Activated naive CD4-positive, alpha-beta T cell treated with anti-CD3 and anti-CD28 coated beads, Interleukin-2, amount 50 U/mL, for 72 hours (primary cell): ENCODE data around the gene ERCC1. TPM values are rescaled to one million over a fixed set of nuclear protein-coding genes. Genes with fewer than 3 reads are reported as not detected.

Experiments used
- ATAC-seq, 2 donors: fragments of 150-1000 bp; cut with Tn5 transposase; 2 replicates each; pipeline ENCODE4 v1.10.0; 2021; ENCODE audit warnings: mild to moderate bottlenecking in 2 of 2, moderate library complexity in 2 of 2
- DNase-seq, 2 donors: peaks; one replicate each; pipeline ENCODE4 v3.0.0; 2021 to 2022; ENCODE audit warnings: low spot score in 2 of 2
- H3K27ac Mint-ChIP-seq, 2 donors: one replicate each; pipeline ENCODE4 v1.8.0; 2022; ENCODE audit warnings: mild to moderate bottlenecking in 2 of 2, mixed read lengths in 2 of 2
- H3K36me3 Mint-ChIP-seq, 2 donors: one replicate each; pipeline ENCODE4 v1.8.0; 2022; ENCODE audit warnings: mixed read lengths in 2 of 2
- H3K9me3 Mint-ChIP-seq, 2 donors: one replicate each; pipeline ENCODE4 v1.8.0; 2022; ENCODE audit warnings: mixed read lengths in 2 of 2
- total RNA-seq, 2 donors: library from RNA; stranded (reverse); gene quantifications; one replicate each; pipeline ENCODE4 v1.2.3, GENCODE V29; 2022

ERCC1 gene
- 10 to 100 TPM in 1 of 2 donors, 1 to 10 TPM in 1; 9.7 to 60.7 TPM for total RNA-seq

DNA sequence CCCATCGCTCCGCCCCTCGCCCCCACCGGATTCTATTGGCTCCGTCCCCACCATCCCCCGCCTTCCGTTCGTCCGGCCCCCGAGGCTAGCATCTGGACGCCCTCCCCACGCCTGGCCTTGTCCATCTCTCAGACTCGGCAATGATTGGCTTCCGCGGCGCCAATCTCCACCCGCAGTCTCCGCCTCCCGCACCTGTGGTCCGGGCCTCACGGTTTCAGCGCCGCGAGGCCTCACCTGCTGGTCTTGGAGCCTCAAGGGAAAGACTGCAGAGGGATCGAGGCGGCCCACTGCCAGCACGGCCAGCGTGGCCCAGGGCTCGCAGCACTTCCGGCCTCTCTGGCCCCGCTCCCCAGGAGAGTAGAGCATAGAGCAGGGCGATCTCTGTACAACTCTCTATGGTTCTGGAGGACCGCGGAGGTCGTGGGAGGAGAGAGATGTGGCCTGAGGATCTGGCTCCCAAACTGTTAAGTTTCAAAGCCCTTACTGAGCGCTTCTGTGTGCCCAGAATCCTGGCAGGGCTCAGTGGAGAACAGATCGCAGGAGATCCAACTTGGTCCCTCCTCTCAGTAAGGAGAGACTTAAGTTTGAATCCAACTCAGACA, at the start of gene ERCC1:
Gene ERCC1, minus strand, starts transcription at position 329 of the 602 bp plus-strand sequence. CDS start 543 bp downstream, outside the sequence.
- H3K27ac Mint-ChIP-seq = peak within 1 kb of the TSS; percentile 87 to 98
- DNase-seq = peak; percentile 83 to 88
- no peaks in the 10 kb centered on the region for H3K9me3 Mint-ChIP-seq
- peak; percentile 62 to 78 for ATAC-seq
- H3K36me3 Mint-ChIP-seq = peaks cover 0 to 14% of the 10 kb centered on the region in 2 donors

DNA sequence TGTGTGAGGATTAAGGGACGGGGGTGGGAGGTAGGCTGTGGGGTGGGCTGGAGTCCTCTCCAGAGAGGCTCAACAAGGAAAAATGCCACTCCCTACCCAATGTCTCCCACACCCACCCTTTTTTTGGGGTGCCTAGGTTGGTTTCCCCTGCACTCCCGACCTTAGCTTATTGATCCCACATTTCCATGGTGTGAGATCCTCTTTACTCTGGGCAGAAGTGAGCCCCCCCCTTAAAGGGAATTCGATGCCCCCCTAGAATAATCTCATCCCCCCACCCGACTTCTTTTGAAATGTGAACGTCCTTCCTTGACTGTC, 49.6 kb upstream of the ERCC1 start:
- ATAC-seq = no peak
- peak overlapping the region; percentile 96 for H3K27ac Mint-ChIP-seq
- peaks cover 0 to 9% of the 10 kb centered on the region in 2 donors for H3K36me3 Mint-ChIP-seq
- no peak for DNase-seq
- no peaks in the 10 kb centered on the region for H3K9me3 Mint-ChIP-seq

DNA sequence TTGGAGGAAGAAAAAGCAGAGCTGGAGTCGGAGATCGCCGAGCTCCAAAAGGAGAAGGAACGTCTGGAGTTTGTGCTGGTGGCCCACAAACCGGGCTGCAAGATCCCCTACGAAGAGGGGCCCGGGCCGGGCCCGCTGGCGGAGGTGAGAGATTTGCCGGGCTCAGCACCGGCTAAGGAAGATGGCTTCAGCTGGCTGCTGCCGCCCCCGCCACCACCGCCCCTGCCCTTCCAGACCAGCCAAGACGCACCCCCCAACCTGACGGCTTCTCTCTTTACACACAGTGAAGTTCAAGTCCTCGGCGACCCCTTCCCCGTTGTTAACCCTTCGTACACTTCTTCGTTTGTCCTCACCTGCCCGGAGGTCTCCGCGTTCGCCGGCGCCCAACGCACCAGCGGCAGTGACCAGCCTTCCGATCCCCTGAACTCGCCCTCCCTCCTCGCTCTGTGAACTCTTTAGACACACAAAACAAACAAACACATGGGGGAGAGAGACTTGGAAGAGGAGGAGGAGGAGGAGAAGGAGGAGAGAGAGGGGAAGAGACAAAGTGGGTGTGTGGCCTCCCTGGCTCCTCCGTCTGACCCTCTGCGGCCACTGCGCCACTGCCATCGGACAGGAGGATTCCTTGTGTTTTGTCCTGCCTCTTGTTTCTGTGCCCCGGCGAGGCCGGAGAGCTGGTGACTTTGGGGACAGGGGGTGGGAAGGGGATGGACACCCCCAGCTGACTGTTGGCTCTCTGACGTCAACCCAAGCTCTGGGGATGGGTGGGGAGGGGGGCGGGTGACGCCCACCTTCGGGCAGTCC, 49.0 kb upstream of the ERCC1 start:
- H3K27ac Mint-ChIP-seq = peak overlapping the region; percentile 90 to 96
- H3K36me3 Mint-ChIP-seq = peaks cover 0 to 9% of the 10 kb centered on the region in 2 donors
- no peak for ATAC-seq
- no peak for DNase-seq
- H3K9me3 Mint-ChIP-seq = no peaks in the 10 kb centered on the region

DNA sequence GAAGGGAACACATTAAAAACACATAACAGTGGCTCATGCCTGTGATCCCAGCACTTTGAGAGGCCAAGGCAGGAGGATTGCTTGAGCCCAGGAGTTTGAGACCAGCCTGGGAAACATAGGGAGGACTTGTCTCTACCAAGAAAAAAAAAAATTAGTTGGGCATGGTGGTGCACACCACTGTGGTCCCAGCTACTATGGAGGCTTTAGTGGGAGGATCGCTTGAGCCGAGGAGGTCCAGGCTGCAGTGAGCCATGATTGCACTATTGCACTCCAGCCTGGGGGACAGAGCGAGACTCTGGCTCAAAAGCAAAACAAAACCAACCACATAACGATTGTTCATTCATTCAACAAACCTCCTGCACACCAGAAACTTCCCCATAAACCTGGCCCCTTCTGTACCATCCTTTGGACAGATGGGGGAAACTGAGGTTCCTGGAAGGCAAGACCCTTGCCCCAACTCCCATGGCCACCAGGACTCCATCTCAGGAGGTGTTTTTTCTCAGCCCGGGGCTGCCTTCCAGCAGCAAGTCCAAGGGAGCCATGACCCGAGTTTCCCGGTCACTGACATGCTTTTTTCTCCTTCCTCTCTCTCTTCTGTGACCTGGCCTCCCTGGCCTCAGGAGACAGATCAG, 48.3 kb upstream of the ERCC1 start:
- Mint-ChIP-seq H3K27ac (peak overlapping the region; percentile 90 to 96), H3K36me3 (peaks cover 0 to 9% of the 10 kb centered on the region in 2 donors), H3K9me3 (no peaks in the 10 kb centered on the region)
- ATAC-seq (no peak), DNase-seq (no peak)

DNA sequence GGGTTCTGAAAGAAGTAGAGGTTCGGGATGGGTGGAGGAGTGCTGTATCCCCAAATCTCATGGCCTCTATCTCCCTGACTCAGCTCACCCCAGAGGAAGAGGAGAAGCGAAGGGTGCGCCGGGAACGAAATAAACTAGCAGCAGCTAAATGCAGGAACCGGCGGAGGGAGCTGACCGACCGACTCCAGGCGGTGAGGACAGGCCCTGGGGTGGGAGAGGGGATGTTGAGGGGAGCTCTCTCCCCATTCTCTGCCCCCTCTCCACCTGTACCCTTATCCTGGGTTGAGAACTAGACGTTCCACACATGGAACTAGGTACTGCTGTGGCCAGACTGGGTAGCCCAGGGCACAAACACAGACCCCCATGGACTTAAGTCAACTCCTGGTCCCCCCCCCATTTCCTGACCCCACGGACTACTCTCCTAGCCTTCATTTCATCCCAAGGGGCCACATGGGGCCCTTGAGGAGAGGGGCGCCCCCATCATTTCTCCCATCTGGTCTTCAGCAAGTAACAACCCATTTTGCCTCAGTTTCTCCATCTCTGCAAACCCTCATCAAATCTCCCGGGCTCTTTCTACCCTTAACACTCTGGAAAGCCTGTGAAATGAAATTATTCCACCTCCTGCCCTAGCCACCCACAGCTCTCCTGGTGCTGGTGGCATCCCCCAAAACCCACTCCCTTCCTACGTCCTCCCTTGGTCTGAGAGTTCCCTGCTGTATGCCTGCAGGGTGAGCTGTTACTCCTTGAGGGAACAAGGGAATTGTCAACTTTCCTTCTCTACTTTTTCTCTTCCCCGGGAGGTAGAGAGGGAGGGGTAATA, 47.6 kb upstream of the ERCC1 start:
- Mint-ChIP-seq H3K27ac (peak overlapping the region; percentile 90 to 96), H3K9me3 (no peaks in the 10 kb centered on the region), H3K36me3 (peaks cover 0 to 9% of the 10 kb centered on the region in 2 donors)
- no peak for DNase-seq
- no peak for ATAC-seq

DNA sequence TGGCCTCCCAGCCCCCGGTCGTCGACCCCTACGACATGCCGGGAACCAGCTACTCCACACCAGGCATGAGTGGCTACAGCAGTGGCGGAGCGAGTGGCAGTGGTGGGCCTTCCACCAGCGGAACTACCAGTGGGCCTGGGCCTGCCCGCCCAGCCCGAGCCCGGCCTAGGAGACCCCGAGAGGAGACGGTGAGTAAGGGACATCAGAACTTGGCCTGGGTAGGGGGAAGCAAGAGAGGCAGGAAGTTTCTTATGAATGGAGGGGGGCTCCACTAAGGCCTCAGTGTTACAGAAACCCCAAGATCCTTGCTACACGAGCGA, 47.0 kb upstream of the ERCC1 start:
- peaks cover 0 to 9% of the 10 kb centered on the region in 2 donors for H3K36me3 Mint-ChIP-seq
- H3K9me3 Mint-ChIP-seq = no peaks in the 10 kb centered on the region
- DNase-seq = no peak
- H3K27ac Mint-ChIP-seq = peak overlapping the region; percentile 90 to 96
- no peak for ATAC-seq

DNA sequence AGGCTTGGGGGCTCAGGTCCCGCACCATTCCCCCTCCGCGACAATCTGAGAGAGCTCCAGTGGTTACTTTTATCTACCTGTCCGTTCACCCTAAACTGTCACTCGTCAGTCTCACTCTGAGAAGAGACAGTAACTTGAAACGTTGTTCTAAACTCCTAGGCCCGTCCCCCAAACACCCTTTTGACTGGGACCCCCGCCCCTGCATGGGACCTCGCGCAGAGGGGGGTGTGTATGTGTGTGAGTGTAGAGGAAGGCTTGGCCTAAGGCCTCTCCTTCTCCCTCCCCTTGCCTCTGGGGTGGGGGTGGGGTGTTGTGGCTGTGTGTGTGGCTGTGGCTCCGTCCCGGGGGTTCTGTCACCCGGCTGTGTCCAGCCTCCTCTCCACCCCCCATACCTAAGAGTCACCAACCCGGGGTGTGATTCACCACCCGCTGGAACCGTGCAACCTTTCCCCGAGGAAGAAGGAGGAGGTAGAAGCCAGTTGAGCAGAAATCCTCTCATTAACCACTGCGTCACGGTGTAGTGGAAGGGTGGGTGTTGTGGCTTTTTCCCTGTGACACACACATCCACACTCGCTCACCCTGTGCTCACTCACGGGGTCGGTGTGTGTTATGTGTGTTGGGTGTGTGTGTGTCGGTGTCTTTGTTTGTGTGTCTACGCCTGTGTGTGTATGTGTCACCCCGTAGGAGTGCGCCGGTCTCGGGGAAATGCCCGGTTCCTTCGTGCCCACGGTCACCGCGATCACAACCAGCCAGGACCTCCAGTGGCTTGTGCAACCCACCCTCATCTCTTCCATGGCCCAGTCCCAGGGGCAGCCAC, 46.4 kb upstream of the ERCC1 start:
- ATAC-seq = peak; percentile 7 to 27

DNA sequence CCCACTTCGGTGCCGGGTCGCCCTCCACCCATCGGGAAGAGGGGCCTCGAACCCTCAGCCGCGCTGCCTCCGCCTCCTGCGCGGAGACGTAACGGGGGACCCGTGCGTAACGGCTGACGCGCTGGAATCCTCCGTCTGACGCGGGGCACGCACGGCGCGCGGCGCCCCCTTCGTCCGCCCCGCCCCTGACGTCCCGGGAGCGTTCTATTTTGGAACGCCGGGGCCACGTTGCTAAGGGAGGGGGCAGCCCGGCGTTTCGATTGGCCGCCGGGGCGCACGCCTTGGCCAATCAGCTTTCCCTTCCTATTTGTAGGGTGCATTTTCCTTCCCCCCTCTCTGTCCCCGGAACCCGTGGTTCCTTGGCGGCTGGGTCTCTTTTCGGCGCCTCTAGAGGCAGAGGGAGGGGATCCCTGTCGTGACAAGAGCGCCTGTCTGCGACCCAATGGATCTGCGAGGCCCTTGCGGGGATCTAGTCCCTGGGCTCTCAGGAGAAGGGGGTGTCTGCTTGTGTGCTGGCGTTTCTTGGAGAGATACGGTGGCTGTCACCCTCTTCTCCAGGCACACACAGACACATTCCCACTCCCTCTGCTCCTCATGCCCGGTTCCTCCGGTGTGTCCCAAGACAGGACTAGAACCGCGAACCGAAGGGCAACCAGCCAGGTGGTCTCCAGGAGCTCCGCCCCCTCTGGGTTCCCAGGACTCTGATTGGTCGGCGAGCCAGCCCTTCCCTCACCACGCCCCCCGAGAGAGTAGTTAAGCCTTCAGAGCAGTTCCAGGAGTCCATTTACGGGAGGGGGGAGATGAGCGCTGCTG, 45.6 kb upstream of the ERCC1 start:
- Mint-ChIP-seq H3K9me3 (no peaks in the 10 kb centered on the region), H3K27ac (peak overlapping the region; percentile 96 to 99), H3K36me3 (peaks cover 0 to 9% of the 10 kb centered on the region in 2 donors)
- ATAC-seq (peak; percentile 74), DNase-seq (peak; percentile 94)

More for the DNA sequence above, 46.4 kb upstream of the ERCC1 start:
- peak in 1 of 2 donors; percentile 64 for DNase-seq
- Mint-ChIP-seq H3K36me3 (peaks cover 0 to 9% of the 10 kb centered on the region in 2 donors), H3K27ac (peak overlapping the region; percentile 96 to 99), H3K9me3 (no peaks in the 10 kb centered on the region)

DNA sequence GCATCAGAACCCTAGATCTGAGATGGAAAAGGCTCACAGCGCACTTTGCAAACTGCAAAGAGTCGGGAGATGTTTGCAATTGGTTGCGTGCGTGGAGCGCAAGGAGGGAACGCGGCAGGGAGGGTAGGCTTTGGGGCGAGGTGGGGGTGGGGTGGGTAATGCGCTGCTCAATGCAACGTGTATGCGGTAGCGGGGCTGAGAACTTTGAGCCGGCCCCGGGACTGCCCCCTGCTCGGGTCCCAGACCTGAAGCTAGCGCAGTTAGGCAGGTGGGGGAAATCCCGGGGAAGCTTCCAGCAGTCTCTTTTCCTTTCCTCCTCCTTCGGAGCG, 45.0 kb upstream of the ERCC1 start:
- Mint-ChIP-seq H3K9me3 (no peaks in the 10 kb centered on the region), H3K36me3 (peaks cover 0 to 9% of the 10 kb centered on the region in 2 donors), H3K27ac (peak overlapping the region; percentile 96 to 98)
- no peak for DNase-seq
- peak; percentile 54 to 55 for ATAC-seq

DNA sequence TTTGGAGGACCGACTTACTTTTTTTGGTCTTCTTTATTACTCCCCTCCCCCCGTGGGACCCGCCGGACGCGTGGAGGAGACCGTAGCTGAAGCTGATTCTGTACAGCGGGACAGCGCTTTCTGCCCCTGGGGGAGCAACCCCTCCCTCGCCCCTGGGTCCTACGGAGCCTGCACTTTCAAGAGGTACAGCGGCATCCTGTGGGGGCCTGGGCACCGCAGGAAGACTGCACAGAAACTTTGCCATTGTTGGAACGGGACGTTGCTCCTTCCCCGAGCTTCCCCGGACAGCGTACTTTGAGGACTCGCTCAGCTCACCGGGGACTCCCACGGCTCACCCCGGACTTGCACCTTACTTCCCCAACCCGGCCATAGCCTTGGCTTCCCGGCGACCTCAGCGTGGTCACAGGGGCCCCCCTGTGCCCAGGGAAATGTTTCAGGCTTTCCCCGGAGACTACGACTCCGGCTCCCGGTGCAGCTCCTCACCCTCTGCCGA, 44.5 kb upstream of the ERCC1 start:
- H3K9me3 Mint-ChIP-seq = no peaks in the 10 kb centered on the region
- DNase-seq (peak in 1 of 2 donors; percentile 63), ATAC-seq (peak in 1 of 2 donors; percentile 4)
- peak overlapping the region; percentile 96 to 98 for H3K27ac Mint-ChIP-seq
- peaks cover 0 to 9% of the 10 kb centered on the region in 2 donors for H3K36me3 Mint-ChIP-seq

DNA sequence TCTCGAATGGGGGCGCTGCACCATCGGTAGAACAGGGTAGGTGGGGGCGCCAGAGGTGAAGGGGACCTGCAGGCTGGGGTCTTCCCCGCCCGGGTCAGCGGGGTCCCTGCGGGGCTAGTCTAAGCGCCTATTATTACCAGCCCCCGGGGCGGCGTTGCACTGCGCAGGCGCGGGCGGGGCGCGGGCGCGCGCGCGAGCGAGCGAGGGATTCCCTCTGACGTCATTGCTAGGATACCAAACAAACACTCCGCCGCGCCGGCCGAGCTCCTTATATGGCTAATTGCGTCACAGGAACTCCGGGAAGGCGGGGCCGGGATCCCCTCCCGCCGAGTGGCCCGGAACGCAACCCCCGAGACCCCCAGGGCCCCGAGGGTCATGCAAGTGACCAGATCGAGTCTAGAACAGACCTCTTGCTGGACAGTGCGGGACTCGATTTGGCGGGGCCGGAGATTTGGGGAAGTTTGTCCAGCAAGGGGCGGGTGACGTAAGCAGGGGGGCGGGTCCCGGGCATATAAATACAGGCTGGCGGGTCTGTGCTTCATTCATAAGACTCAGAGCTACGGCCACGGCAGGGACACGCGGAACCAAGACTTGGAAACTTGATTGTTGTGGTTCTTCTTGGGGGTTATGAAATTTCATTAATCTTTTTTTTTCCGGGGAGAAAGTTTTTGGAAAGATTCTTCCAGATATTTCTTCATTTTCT, 43.9 kb upstream of the ERCC1 start, which contains the start of gene FOSB:
Gene FOSB, plus strand, starts transcription at position 541 of the 703 bp plus-strand sequence. CDS start 591 bp downstream, outside the sequence.
- peak; percentile 22 to 38 for ATAC-seq
- H3K9me3 Mint-ChIP-seq = no peaks in the 10 kb centered on the region

DNA sequence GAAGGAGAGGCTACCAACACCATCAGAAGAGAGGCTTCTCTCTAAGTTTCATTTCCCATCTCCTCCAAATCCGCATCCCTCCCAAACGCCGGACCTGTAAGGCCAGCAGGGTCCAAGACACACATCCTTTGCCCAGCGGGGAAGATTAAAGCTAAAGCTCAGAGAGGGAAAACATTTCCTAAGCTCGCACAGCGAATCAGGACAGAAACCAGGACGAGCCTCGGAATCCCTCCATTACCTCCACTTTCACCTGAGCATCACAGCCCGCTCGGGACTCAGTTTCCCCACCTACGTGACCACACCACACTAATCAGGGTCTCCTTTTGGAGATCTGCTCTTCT, 43.4 kb upstream of the ERCC1 start:
- H3K36me3 Mint-ChIP-seq = no peaks in the 10 kb centered on the region
- DNase-seq = no peak
- peak overlapping the region; percentile 36 to 96 for H3K27ac Mint-ChIP-seq
- no peak for ATAC-seq
- no peaks in the 10 kb centered on the region for H3K9me3 Mint-ChIP-seq

More for the DNA sequence above, 43.9 kb upstream of the ERCC1 start, which contains the start of gene FOSB:
- peak within 1 kb of the TSS; percentile 96 to 98 for H3K27ac Mint-ChIP-seq
- peak; percentile 93 to 95 for DNase-seq
- peaks cover 0 to 4% of the 10 kb centered on the region in 2 donors for H3K36me3 Mint-ChIP-seq

DNA sequence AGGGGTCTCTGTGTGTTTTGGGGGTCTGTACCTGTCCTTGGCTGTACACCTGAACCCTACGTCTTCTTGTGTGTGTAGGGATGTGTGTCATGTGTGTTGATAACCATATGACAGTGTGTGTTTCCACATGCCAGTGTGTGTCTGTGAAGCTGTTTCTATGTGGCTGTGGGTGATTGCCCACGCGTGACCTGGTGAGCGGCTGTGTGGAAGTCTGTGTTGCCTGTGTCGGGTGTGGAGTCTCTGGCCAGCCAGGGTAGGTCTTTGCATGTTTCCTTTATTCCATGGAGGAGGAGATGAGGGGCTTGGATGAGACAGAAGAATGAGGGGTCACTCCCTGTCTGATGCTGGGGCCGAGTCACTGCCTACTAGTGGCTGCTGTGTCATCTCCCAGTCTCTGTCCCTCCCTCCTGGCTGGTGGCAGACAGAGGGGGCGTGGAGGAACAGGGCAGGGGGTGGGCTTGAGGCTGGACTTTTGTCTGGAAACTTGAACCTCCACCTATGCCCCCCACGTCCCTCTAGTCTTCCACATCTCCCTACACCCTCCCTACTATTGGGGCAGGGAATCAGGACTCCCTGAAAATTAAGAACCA, 41.2 kb upstream of the ERCC1 start:
- no peaks in the 10 kb centered on the region for H3K36me3 Mint-ChIP-seq
- no peak overlapping the region for H3K27ac Mint-ChIP-seq
- ATAC-seq = no peak
- no peak for DNase-seq
- H3K9me3 Mint-ChIP-seq = no peaks in the 10 kb centered on the region

DNA sequence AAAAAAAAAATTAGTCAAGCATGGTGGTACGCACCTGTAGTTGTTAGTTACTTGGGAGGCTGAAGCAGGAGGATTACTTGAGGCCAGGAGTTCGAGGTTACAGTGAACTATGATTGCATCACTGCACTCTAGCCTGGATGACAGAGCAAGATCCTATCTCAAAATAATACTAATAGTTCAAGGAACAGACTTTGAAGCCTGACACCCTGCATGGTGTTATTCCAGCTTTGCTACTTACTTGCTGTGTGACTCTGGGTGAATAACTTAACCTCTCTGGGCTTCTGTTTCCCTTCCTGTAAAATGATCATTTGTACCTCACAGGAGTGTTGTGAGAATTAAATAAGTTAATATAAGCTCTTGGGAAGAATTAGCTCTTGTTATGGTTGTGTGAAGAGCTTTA, 40.6 kb upstream of the ERCC1 start:
- no peaks in the 10 kb centered on the region for H3K36me3 Mint-ChIP-seq
- ATAC-seq (no peak), DNase-seq (no peak)
- no peaks in the 10 kb centered on the region for H3K9me3 Mint-ChIP-seq
- H3K27ac Mint-ChIP-seq = no peak overlapping the region
